ENCODE measurements around the gene BPIFB6.

Gene BPIFB6

GRCh38 chr20:33093582-33093981 lies 62.1 kb downstream of the BPIFB6 start:
- DNase-seq = no peak

Data from stimulated activated CD4-positive, alpha-beta T cell treated with anti-CD3 and anti-CD28 coated beads, Interleukin-4, amount 100 ng/mL, for 1 hour (primary cell).